Activated T-cell treated with anti-CD3 and anti-CD28 coated beads, Interleukin-2, amount 50 U/mL, for 4 hours (primary cell): ENCODE measurements around the gene CNDP1. TPM values are rescaled to one million over a fixed set of nuclear protein-coding genes. Genes with fewer than 3 reads are reported as not detected.
"Not testable (repeated sequence)": the region's sequence is repeated elsewhere in the genome, so short reads cannot be mapped to it uniquely, and the experiment has no call there.

Experiments used
- ATAC-seq, 2 donors: fragments of 200-7000 bp; cut with Tn5 transposase; one replicate each; pipeline ENCODE4 v1.10.0; 2021
- DNase-seq: peaks from one replicate; pipeline ENCODE4 v3.0.0-alpha.2; 2020
- H3K27me3 Mint-ChIP-seq: one replicate; pipeline ENCODE4 v1.8.0; 2021; ENCODE audit warnings: low read depth, mixed read lengths
- H3K36me3 Mint-ChIP-seq: one replicate; pipeline ENCODE4 v1.8.0; 2022; ENCODE audit warnings: mixed read lengths; ENCODE audit not compliant: insufficient read depth
- H3K4me1 Mint-ChIP-seq: one replicate; pipeline ENCODE4 v1.8.0; 2021; ENCODE audit warnings: low read depth, mixed read lengths
- H3K4me3 Mint-ChIP-seq: one replicate; pipeline ENCODE4 v1.8.0; 2021; ENCODE audit warnings: mild to moderate bottlenecking, moderate library complexity, mixed read lengths
- H3K9me3 Mint-ChIP-seq: one replicate; pipeline ENCODE4 v1.8.0; 2021; ENCODE audit warnings: mixed read lengths
- total RNA-seq, 3 donors: library from RNA; stranded (reverse); gene quantifications; one replicate each; pipeline ENCODE4 v1.2.1, GENCODE V29; 2021

The CNDP1 gene
- total RNA-seq, 3 donors from 2014 or later: 0.15 to 0.49 (median 0.40) TPM

- no peak for ATAC-seq
- DNase-seq: no peak
- Mint-ChIP-seq H3K4me3 (no peak overlapping the region), H3K27me3 (no peaks in the 10 kb centered on the region), H3K9me3 (no peaks in the 10 kb centered on the region), H3K36me3 (peaks cover 31% of the 10 kb centered on the region), H3K4me1 (no peaks in the 10 kb centered on the region)
Measured at GRCh38 chr18:74522635-74523548, 11.4 kb upstream of the CNDP1 start.

GRCh38 chr18:74524097-74524496 is 10.2 kb upstream of the CNDP1 start:
- Mint-ChIP-seq H3K27me3 (no peaks in the 10 kb centered on the region), H3K4me1 (no peaks in the 10 kb centered on the region), H3K4me3 (no peak overlapping the region), H3K9me3 (no peaks in the 10 kb centered on the region), H3K36me3 (peaks cover 23% of the 10 kb centered on the region)
- ATAC-seq (no peak), DNase-seq (no peak)

- H3K27me3 Mint-ChIP-seq, ATAC-seq, H3K4me3 Mint-ChIP-seq, DNase-seq, H3K4me1 Mint-ChIP-seq, H3K9me3 Mint-ChIP-seq: not testable (repeated sequence)
- peaks cover 15% of the 10 kb centered on the region for H3K36me3 Mint-ChIP-seq
Measured at GRCh38 chr18:74524915-74525314, 9.4 kb upstream of the CNDP1 start.

GRCh38 chr18:74525741-74526140 is 8.6 kb upstream of the CNDP1 start:
- ATAC-seq (no peak), DNase-seq (no peak)
- peaks cover 11% of the 10 kb centered on the region for H3K36me3 Mint-ChIP-seq
- no peaks in the 10 kb centered on the region for H3K9me3 Mint-ChIP-seq
- H3K4me1 Mint-ChIP-seq: no peaks in the 10 kb centered on the region
- peaks cover 2% of the 10 kb centered on the region for H3K27me3 Mint-ChIP-seq
- no peak overlapping the region for H3K4me3 Mint-ChIP-seq

GRCh38 chr18:74526488-74526887 is 7.8 kb upstream of the CNDP1 start:
- ATAC-seq: no peak
- H3K4me3 Mint-ChIP-seq: no peak overlapping the region
- peaks cover 3% of the 10 kb centered on the region for H3K36me3 Mint-ChIP-seq
- DNase-seq: no peak
- H3K4me1 Mint-ChIP-seq: no peaks in the 10 kb centered on the region
- peaks cover 2% of the 10 kb centered on the region for H3K27me3 Mint-ChIP-seq
- no peaks in the 10 kb centered on the region for H3K9me3 Mint-ChIP-seq

- no peak for ATAC-seq
- H3K9me3 Mint-ChIP-seq: no peaks in the 10 kb centered on the region
- H3K36me3 Mint-ChIP-seq: no peaks in the 10 kb centered on the region
- peaks cover 2% of the 10 kb centered on the region for H3K27me3 Mint-ChIP-seq
- DNase-seq: no peak
- H3K4me3 Mint-ChIP-seq: no peak overlapping the region
- H3K4me1 Mint-ChIP-seq: no peaks in the 10 kb centered on the region
Measured at GRCh38 chr18:74528478-74528877, 5.8 kb upstream of the CNDP1 start.

- no peak for DNase-seq
- no peaks in the 10 kb centered on the region for H3K4me1 Mint-ChIP-seq
- H3K9me3 Mint-ChIP-seq: no peaks in the 10 kb centered on the region
- H3K27me3 Mint-ChIP-seq: peaks cover 2% of the 10 kb centered on the region
- no peak for ATAC-seq
- H3K36me3 Mint-ChIP-seq: no peaks in the 10 kb centered on the region
- no peak overlapping the region for H3K4me3 Mint-ChIP-seq
Measured at GRCh38 chr18:74528913-74529312, 5.4 kb upstream of the CNDP1 start.

GRCh38 chr18:74529378-74529777 is 4.9 kb upstream of the CNDP1 start:
- Mint-ChIP-seq H3K36me3 (no peaks in the 10 kb centered on the region), H3K9me3 (no peaks in the 10 kb centered on the region), H3K27me3 (peaks cover 2% of the 10 kb centered on the region), H3K4me3 (no peak overlapping the region), H3K4me1 (no peaks in the 10 kb centered on the region)
- DNase-seq (no peak), ATAC-seq (no peak)

- H3K36me3 Mint-ChIP-seq: no peaks in the 10 kb centered on the region
Measured at GRCh38 chr18:74529811-74530583, 4.3 kb upstream of the CNDP1 start.

GRCh38 chr18:74530584-74530862 is 3.8 kb upstream of the CNDP1 start:
- peaks cover 2% of the 10 kb centered on the region for H3K27me3 Mint-ChIP-seq
- DNase-seq (no peak), ATAC-seq (no peak)
- no peaks in the 10 kb centered on the region for H3K36me3 Mint-ChIP-seq
- no peaks in the 10 kb centered on the region for H3K4me1 Mint-ChIP-seq
- H3K4me3 Mint-ChIP-seq: no peak overlapping the region
- H3K9me3 Mint-ChIP-seq: no peaks in the 10 kb centered on the region

More at GRCh38 chr18:74529811-74530583, 4.3 kb upstream of the CNDP1 start:
- DNase-seq (no peak), ATAC-seq (no peak)
- Mint-ChIP-seq H3K4me1 (no peaks in the 10 kb centered on the region), H3K4me3 (no peak overlapping the region), H3K9me3 (no peaks in the 10 kb centered on the region), H3K27me3 (peaks cover 2% of the 10 kb centered on the region)

- no peaks in the 10 kb centered on the region for H3K36me3 Mint-ChIP-seq
- no peak overlapping the region for H3K4me3 Mint-ChIP-seq
- peaks cover 2% of the 10 kb centered on the region for H3K27me3 Mint-ChIP-seq
- peaks cover 2% of the 10 kb centered on the region for H3K9me3 Mint-ChIP-seq
- DNase-seq (no peak), ATAC-seq (no peak)
- no peaks in the 10 kb centered on the region for H3K4me1 Mint-ChIP-seq
Measured at GRCh38 chr18:74531043-74531442, 3.3 kb upstream of the CNDP1 start.

GRCh38 chr18:74532511-74533025 is 1.7 kb upstream of the CNDP1 start:
- ATAC-seq (no peak), DNase-seq (no peak)
- Mint-ChIP-seq H3K27me3 (peaks cover 2% of the 10 kb centered on the region), H3K36me3 (no peaks in the 10 kb centered on the region), H3K4me3 (no peak overlapping the region), H3K9me3 (peaks cover 5% of the 10 kb centered on the region), H3K4me1 (no peaks in the 10 kb centered on the region)

- DNase-seq (no peak), ATAC-seq (no peak)
- Mint-ChIP-seq H3K4me1 (no peaks in the 10 kb centered on the region), H3K4me3 (no peak overlapping the region), H3K36me3 (no peaks in the 10 kb centered on the region), H3K27me3 (peaks cover 2% of the 10 kb centered on the region), H3K9me3 (peaks cover 5% of the 10 kb centered on the region)
Measured at GRCh38 chr18:74533666-74534065, 634 bp upstream of the CNDP1 start.

- DNase-seq (no peak), ATAC-seq (no peak)
- peaks cover 5% of the 10 kb centered on the region for H3K9me3 Mint-ChIP-seq
- H3K27me3 Mint-ChIP-seq: peaks cover 2% of the 10 kb centered on the region
- H3K4me3 Mint-ChIP-seq: no peak overlapping the region
- no peaks in the 10 kb centered on the region for H3K36me3 Mint-ChIP-seq
- H3K4me1 Mint-ChIP-seq: no peaks in the 10 kb centered on the region
Measured at GRCh38 chr18:74534981-74535649, 815 bp downstream of the CNDP1 start.
